ENCODE measurements around the gene MYO1A.
"Not testable (repeated sequence)": the region's sequence is repeated elsewhere in the genome, so short reads cannot be mapped to it uniquely, and the experiment has no call there.

Gene MYO1A

DNA sequence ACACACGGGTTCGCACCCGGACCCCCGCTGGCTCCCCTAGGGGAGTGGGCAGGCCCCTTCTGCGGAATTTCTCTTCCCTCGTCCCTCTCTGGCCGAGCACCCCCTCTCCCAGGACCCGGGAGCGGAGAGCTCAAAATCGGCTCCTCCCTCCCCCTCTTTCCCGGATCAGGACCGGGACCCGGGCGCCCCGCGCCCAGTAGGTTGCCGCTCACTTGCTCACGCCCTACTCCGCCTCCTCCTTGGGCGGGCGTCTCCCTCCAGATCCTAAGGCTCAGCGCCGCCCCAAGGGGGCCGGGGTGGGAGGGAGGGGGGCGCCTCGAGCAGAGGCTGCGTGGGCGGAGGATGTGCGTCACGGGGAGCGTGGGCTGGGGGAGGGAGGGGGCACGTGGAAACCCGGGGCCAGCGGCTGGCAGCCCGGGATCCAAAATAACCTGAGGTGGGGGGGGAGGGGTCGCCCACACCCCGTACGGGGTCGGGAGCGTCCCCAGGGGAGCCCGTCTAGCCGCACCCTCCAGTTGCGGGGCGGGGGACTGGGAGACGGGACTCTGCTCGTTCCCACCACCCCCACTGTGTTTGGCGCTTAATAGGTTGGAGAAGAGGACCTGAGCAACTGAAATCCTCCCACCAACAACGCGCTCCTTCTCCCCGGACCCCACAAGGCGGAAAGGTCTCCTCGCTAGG is 37.2 kb upstream of the MYO1A start:
- DNase-seq (ENCODE audit: low spot score) = peak; percentile 73

DNA sequence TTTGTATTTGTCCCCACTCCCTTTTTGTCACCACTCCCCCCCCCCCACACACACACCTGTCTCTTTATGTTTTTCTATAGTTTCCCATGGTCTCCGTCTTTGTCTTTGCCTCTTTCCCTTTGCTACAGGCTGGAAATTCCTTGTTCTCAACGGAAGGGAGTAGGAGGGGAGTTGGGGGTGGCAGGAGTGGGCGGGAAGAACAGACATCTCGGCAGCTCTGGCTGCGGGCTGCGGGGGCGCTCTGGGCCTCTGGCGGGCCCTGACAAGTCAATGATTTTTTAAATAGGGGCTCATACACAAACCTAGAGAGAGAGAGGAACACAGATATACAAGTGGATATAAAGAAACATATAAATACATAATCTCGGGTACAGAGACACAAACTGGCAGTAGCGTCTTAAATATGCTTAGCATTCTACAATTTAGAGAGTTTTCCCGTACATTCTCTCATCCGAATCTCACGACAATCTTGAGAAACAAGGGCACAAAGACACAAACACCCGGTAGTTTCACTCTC is 36.6 kb upstream of the MYO1A start:
- no peak for DNase-seq (ENCODE audit: low spot score)

DNA sequence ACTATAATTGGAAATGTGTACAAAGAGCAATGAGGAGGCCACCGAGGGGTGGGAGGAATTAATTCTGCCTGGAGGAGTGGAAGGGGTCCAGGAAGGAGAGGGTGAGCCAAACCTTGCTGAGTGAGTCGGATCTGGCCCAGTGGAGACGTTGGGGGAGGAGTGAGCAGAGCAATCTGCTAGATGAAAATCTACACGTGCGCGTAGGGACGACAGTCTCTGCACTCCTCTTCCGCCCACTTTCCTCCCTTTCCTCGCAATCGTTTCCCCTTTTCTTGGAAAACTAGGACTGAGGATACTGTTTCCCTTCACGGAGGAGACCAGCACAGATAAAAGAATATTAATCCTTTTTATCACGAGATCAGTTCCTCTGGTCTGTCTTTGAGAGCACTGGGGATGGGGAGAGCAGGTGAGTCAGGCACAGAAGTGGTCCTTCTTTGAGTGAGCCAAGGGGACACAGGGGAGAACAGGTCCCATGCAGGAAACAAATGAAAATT is 36.1 kb upstream of the MYO1A start:
- no peak for DNase-seq (ENCODE audit: low spot score)

DNA sequence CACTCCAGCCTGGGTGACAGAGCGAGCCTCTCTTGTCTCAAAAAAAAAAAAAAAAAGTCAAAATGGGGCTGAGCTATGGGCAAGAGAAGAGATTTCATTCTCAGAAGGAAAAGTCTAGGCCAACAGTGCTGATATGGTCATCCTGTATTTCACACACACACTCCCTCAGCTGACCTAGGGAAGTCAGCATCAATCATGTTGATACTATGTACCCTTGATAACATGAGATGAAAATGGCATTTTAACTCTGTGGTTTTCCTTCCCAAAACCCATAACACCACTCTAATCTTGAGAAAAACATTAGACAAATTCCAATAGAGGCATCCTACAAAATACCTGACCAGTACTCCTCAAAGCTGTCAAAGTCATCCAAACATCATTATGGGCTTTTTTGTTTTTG is 30.9 kb upstream of the MYO1A start:
- no peak for DNase-seq (ENCODE audit: low spot score)

- DNase-seq (ENCODE audit: low spot score) = no peak
Observed at GRCh38 chr12:57079821-57080220, 29.9 kb upstream of the MYO1A start.

DNA sequence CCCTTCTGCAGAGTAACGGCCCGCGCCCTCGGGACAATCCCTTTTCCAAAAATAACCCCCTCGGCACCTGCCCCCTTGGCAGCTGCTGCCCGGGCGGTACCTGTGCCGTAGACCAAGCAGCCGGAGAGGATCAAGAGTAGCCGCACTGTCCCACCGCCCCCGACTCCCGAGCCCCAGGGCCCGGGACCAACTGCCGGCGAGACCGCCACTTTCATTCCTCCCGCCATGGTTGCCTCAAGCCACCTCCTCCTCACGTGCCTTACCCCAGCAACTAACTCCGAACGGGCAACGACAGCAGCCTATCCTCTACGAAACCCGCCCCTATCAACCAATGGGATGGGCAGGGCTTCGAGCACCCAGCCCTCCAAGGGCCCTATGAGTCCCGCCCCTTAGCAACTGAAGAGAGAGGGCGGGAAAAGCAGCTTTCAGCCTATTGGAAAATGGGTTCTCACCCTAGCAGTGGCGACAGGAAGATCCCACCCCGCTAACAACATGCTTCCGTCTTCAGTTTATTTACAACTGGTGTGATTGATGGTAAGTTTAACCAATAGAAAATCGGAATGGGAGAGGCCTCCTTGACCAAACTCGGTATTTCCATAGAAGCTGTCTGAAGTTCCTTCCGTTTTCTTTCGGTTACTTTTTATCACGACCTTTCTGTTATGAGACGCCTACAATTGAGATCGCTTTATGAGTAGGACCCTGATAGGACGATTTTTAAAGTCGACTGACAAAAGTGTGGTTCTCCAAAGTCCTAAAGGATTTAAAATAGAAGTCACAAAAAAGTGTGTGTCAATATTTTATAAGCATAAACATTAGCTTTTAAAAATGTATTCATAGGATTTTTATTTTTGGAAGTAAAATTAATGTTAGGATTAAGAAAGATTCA is 28.8 kb upstream of the MYO1A start, which contains the start of gene NEMP1:
Gene NEMP1 (minus strand): TSS at position 273 of the 886 bp plus-strand sequence. CDS start 46 bp downstream, at position 227.
- peak; percentile 91 for DNase-seq (ENCODE audit: low spot score)

GRCh38 chr12:57073566-57074450 is 23.9 kb upstream of the MYO1A start:
- not testable (repeated sequence) for DNase-seq (ENCODE audit: low spot score)

DNA sequence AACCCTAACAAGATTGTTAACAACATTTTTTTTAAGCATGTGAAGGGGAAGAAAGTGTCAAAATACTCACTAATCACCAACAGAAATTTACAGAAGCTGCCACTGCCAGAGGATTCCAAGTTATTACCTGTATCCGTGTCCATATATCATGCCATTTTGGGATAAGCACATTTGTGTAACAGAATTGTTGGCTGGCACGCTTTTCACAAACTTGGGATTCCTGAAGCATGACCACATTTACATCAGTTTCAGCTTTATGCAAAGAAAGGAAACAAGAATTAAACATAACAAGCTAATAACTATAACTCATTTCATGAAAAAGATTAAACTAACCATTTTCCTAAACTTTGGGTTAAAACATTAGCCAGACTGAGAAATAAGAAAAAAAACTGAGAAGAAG is 22.7 kb upstream of the MYO1A start:
- no peak for DNase-seq (ENCODE audit: low spot score)

DNA sequence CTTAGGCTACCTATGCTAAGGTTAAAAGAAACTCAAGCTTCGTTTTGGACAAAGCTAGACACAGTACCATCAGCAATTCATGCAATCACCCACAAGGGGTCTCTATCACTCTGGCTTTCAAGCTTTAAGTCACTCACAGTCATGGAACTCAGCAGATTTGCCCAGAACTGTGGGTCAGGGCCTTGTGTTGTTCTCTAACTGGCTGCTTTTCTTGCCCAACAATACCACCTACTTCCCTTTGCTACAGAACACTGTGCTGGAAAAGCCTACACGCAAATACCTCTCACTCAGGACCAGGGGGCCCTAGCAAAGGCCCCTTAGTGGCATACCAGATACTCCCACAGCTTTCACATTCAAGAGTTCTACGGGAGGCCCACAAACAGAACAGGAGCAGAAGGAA is 19.6 kb upstream of the MYO1A start:
- DNase-seq (ENCODE audit: low spot score) = no peak

DNA sequence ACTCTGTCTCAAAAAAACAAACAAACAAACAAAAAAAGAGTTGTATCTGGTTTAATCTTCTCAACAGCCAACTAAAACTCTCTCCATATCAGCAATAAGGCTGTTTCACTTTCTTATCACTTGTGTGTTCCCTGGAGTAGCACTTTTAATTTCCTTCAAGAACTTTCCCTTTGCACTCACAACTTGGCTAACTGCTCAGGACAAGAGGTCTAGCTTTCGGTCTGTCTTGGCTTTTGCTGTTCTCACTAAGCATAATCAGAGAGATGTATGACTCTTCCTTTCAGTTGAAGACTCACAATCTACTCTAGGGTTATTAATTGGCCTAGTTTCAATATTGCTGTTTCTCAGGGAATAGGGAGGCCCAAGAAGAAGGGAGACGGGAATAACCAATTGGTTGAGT is 16.3 kb upstream of the MYO1A start:
- DNase-seq (ENCODE audit: low spot score) = no peak

DNA sequence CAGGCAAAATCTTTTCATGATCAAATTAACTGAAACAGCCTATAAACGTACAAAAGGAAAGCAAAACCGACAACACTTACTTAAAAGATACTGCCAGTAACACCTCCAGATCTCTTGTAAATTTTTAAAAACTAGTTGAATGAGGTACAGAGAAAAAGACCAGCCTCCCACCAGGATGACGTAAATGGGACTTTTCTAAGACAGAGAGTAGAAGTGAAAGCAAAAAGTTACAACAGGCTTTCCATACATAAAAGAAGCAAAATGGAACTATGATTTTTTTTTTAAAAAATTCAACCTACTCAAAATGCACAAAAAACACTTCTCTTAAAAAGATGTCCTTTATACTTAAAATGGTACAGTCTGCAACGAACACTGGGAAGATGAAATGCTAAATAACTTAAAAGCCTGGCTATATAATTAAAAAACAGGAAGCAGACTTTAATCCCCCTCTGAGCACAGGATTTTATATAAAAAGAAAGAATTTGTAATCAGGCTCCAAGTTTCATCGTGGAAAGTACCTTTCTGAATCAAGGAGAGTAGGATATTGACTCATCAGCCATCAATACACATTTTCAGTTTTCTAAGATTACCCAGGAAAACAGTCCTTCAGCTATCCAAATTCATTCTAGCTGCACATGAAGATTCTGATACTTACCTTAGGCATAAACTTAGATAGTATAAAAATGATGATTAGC is 14.2 kb upstream of the MYO1A start:
- DNase-seq (ENCODE audit: low spot score) = no peak

DNA sequence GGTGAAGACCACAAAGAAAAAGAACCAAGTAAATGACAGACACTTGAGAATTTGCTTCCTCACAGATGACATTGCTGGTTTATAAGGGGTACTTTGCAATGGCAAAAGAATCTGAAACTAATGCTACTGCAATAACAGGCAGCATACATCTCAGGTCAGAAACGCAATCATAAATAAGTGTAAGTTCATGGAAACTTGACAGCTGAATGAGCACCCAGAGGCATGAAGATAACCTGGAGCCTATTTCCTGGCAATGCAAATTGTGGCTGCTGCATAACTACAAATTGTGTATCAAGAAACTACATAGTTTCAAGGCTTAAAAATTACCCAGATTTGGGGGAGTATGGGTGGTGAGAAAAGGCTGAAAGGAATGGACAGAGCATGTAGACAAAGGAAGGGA is 8.5 kb upstream of the MYO1A start:
- DNase-seq (ENCODE audit: low spot score) = no peak

DNA sequence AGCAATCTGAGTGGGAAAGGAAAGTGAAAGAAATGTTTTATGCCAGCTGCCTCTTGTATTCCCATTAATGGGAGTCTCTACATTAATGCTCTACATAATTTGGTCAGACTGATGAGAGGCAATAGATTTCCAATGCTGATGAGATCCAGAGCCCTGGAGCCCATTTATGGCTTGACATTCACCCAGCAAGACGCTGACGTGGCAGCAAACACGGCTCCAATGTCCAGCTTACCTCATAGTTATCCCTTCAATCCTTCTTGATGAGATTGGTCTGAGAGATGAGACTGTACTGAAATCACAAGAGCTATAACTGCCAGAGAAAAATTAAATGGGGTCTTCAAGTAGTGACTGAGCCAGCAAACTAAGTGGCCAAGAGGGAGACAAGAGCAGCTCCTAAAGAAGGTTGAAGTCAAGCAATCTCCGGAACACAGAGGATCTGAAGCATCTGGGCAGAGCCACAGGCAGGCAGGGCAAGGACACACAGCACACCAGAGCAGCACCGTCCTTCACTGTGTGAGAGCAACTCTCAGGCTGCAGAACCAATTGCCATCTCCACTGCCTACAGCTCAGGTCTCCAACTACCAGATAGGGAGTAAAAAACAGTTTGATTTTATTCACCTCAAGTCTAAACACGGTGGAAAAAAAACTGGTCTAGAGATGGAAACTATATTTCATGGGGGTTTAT is 7.3 kb upstream of the MYO1A start:
- DNase-seq (ENCODE audit: low spot score) = no peak

GRCh38 chr12:57055824-57056223 is 5.9 kb upstream of the MYO1A start:
- DNase-seq (ENCODE audit: low spot score) = no peak

- not testable (repeated sequence) for DNase-seq (ENCODE audit: low spot score)
Observed at GRCh38 chr12:57053901-57054300, 4.0 kb upstream of the MYO1A start.

GRCh38 chr12:57053146-57053545 is 3.2 kb upstream of the MYO1A start:
- DNase-seq (ENCODE audit: low spot score) = not testable (repeated sequence)

DNA sequence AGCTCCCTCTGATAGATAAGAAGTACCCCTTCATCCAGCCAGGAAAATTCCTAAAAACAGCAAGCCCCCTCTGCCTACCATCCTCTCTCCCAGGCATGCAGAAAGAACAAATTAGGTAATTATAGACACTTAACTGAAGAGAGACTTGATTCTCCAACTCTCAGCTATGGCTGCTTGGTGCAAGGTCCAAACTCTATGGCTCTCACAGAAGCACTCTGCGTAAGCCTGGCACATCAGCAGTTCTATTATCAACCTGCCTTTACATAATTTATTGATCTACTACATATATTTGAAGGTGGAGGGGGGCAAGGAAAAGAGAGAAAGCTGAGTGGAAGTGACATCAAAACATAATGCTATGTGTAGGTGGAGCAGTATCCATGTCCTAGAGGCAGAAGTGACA is 1.1 kb upstream of the MYO1A start:
- DNase-seq (ENCODE audit: low spot score) = no peak

GRCh38 chr12:57049119-57049446 is 846 bp downstream of the MYO1A start:
- no peak for DNase-seq (ENCODE audit: low spot score)

DNA sequence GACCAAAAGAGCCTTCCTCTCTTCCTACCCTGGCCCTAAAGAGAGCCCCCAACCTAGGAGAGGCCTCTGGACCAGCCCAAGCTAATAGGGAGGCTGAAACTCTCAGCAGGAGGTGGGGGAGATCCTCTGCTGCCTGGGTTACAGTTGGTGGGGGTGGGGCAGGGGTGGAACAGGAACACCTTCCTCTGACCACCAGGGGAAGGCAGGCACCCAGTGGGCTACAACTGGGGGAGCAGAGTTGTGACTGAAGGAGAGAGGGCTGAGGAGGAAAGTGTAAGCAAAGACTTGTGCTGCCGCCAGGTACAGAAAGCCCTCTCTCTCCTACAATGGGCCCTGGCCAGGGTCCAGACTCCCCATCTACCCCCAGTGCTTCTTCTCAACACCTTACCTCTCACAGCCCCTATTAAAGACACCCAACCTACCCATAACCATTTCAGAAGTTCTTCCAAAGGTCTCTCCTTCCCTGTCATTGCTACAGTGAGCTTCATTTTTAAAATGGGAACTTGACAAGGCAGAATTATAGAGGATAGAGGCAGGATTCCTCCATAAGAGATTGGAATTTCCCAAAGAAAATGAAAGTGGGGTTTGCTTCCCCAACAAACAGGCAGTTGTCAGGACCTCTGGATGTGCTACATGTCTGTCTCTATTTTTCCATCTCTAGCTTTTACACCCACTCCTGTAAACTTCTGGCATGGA is 1.4 kb downstream of the MYO1A start:
- no peak for DNase-seq (ENCODE audit: low spot score)

- no peak for DNase-seq (ENCODE audit: low spot score)
Observed at GRCh38 chr12:57047981-57048380, 1.9 kb downstream of the MYO1A start.

Data from COLO829 (cell line).